GM19193 (cell line): ENCODE data around the gene PAEP.

Experiments used
- POLR2A ChIP-seq: IDR thresholded peaks from 4 replicates; pipeline ENCODE4 v1.6.1; 2011; ENCODE audit not compliant: insufficient read depth, insufficient read length; ENCODE audit errors: extremely low read depth

PAEP gene

GRCh38 chr9:135604437-135605237 is 43.1 kb downstream of the PAEP start:
- TF ChIP-seq POLR2A: no peak

GRCh38 chr9:135605238-135605781 is 43.8 kb downstream of the PAEP start:
- TF ChIP-seq POLR2A: no peak

DNA sequence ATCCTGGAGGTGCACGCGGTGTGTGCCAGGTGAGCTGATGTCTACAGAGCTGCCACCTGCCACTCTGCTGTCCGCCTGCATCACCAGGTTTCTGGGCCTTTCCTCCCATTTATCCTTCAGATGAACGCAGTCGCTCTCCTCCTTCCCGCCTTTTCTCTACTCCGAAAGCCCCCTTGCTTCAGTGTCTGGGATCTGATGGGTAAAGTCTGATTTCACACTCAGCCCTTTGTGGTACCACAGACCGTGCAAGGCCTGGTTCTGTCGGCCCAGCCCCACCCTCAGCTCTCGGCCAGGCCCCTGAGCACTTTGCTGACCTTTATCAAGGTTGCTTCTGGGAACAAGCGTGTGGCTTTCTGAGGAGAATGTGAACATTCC is 45.3 kb downstream of the PAEP start:
- TF ChIP-seq POLR2A: no peak

- TF ChIP-seq POLR2A: no peak
These were observed 46.1 kb downstream of the PAEP start for GRCh38 chr9:135607401-135608293.

DNA sequence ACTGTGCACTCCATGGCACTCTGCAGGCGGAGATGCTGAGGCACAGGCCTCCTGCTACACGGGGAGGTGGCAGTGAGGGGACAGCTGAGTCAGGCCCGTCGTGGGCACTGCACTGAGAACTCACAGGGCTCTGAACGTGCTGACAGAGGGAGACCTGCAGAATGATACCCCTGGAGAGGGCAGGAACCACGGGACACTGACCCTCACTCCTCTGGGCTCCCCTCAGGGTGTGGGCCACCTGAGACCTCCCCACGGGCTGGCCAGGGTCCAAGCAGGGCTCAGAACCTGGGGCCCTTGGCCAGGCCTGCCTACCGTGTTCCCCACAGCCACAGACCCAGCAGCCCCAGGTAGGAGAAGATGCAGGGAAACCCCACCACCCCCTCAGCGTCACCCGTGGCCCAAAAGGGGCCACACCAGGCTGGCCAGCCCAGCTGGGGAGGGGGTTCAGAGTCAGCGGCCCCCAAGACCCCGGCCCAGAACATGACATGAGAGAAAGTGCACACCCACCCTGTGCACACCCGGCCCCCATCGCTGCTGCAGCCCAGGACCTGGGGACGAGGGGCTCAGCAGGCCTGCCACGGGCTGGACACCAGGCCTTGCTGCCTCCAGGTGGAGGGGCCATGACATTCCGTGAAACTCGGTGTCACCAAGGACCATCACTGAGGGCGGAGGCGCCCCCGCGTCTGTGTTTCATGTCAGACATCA is 46.9 kb downstream of the PAEP start:
- no peak for TF ChIP-seq POLR2A

GRCh38 chr9:135608999-135609317 is 47.4 kb downstream of the PAEP start:
- TF ChIP-seq POLR2A: no peak

GRCh38 chr9:135609366-135609955 is 47.9 kb downstream of the PAEP start:
- TF ChIP-seq POLR2A: no peak

GRCh38 chr9:135610290-135611141 is 49.0 kb downstream of the PAEP start:
- no peak for TF ChIP-seq POLR2A

GRCh38 chr9:135611142-135611874 is 49.8 kb downstream of the PAEP start:
- no peak for TF ChIP-seq POLR2A

GRCh38 chr9:135611875-135612209 is 50.3 kb downstream of the PAEP start:
- no peak for TF ChIP-seq POLR2A

DNA sequence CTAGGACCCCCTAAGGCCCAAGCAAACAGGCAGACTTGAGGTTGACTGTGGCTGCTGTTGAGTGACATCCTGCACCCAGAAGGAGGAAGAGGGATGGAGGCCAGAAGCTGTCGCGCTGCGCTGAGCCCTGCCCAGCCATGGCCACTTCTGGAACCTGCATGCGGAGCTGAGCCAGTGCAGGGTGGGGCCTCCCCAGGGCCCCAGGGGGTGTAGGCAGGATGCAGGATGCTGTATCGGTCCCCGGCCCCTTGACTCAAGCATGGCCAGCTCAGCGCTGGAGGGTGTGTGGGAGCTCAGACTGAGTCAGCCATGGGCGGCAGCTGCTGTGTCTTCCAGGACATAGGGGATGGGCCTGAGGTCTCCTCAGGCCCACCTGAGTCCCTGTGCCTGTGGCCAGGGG is 50.9 kb downstream of the PAEP start:
- TF ChIP-seq POLR2A: no peak

DNA sequence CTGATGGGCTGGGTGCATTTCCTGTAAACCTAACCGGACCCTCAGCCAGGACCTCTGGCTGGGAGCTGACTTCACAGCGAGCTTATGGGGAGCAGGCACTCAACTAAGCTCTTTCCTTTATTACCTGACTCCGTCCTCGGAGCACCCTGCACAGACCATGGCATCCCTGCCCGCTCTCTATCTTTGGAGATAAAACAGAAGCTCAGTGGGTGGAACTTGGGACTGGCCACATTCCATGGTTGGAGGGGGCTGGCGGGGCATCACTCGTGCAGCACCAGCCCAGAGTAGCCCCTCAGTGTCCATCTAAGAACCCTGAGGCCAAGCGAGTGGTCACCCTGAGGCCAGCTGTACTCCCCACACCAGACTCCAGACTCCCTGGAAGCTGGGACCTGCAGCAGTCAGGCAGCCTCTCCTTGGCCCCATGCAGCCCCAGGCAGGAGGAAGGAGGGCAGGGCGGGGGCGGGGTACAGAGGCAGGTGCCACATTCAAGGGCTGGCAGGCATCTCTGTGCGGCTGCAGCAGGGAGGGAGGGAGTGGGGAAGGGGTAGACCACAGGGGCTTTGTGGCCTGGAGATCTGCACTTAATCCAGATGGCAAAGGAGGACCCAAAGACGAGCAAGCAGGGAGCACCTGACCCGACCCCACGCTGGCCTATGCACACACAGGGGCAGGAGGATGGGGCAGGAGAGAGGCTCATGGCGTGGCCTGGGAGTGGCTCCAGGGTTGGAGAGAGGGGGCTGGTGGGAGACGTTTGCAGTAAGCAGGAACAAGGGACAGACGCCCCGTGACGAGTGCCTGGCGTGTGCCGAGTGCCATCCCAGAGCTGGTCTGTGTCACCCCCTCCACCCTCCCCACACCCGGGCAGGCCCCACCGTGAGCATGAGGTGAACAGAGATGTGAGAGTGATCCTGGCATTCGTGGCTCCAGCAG is 51.7 kb downstream of the PAEP start:
- TF ChIP-seq POLR2A: no peak

DNA sequence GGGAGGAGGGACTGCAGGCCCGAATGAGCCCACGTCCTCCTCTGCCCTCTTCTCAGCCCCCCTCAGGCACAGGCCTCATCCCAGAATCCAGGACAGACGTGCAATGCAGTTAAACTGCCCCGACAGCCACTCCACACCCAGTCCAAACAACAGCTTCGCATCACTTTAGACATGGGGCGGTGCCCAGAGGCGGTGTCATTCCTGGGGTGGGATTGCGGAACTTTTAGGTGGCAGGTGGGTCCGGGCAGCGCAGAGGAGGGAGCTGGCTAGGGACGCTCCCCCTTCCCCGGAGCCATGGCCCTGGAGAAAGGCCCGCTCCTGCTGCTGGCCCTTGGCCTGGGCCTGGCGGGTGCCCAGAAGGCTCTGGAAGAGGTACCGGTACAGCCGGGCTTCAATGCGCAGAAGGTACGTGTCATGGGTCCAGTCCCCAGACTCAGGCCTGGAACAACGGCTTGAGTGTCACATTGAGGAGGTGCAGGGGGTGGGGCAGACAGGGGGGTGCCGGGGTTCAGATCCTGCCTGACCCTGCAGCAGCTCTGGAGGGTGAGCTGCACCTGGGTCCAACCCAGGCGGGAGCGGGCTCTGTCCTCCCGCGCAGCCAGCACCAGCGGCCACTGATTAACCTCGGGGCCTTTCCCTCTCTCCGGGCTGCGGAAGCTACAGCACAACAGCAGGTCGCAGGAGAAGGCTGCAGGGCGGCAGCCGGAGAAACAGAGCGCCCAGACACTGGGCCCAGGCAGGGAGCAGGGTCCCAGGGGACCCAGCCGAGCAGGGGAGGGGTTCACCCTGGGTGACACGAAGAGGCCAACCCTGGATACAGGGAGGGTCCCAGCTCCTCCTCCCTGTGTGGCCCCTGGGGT is 52.6 kb downstream of the PAEP start:
- TF ChIP-seq POLR2A: no peak
